Keratinocyte (primary cell): ENCODE results near the gene ASTN2.

ENCODE experiments used
- CTCF ChIP-seq, 3 experiments: IDR thresholded peaks in 1 of 3; conservative IDR thresholded peaks in 1 of 3; optimal IDR thresholded peaks in 1 of 3; 2 replicates in 2 of 3; 3 replicates in 1 of 3; pipeline versions ENCODE3 to v1.5.1; 2011; ENCODE audit warnings: low read length in 3 of 3, mild to moderate bottlenecking in 3 of 3, moderate library complexity in 2 of 3, control low read depth in 1 of 3, inconsistent platforms in 1 of 3; ENCODE audit not compliant: insufficient read depth in 2 of 3; ENCODE audit errors: extremely low read depth in 1 of 3
- EZH2 ChIP-seq: IDR thresholded peaks from one replicate; pipeline ENCODE4 v1.6.1; 2012; ENCODE audit warnings: inconsistent platforms, mild to moderate bottlenecking, low read length, moderate library complexity

DNA sequence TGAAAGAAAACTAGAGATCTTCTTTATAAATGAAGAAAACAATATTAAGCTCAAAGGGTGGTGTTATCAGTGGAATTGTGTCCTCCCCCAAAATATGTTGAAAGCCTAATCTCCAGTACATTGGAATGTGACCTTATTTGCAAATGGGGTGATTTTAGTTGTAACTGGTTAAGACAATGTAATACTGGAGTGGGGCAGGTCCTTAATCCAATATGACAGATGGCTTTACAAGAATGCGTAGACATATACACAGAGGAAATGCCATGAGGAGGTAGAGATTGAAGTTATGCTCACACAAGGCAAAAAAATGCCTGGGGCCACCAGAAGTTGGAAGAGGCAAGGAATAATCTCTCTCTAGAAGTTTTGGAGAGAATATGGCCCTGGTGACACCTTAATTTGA lies 741.5 kb downstream of the ASTN2 start:
- TF ChIP-seq CTCF (optimal IDR thresholded peaks at IDR 0.05 in 1 of 3, IDR thresholded peaks at IDR 0.05 in 1 of 3, conservative IDR thresholded peaks at IDR 0.05 in 1 of 3; ENCODE audit: extremely low read depth in 1 of 3, insufficient read depth in 2 of 3, low read length in 3 of 3) (no peak), EZH2 (no peak)
